Measurements from ENCODE around the gene KANSL1.

The KANSL1 gene

GRCh38 chr17:46178550-46179214 lies 14.5 kb downstream of the KANSL1 start (continued):
- no peak for TF ChIP-seq PATZ1 (CRISPR knock-in tag; IDR thresholded peaks at IDR 0.05; ENCODE audit: borderline replicate concordance)
- no peak for TF ChIP-seq ZNF70 (CRISPR knock-in tag; IDR thresholded peaks at IDR 0.05)
- no peak for TF ChIP-seq ESRRG (CRISPR knock-in tag; IDR thresholded peaks at IDR 0.05)
- TF ChIP-seq PPARA (CRISPR knock-in tag; IDR thresholded peaks at IDR 0.05; ENCODE audit: borderline replicate concordance) = no peak
- no peak for TF ChIP-seq CREB5 (CRISPR knock-in tag; IDR thresholded peaks at IDR 0.05; ENCODE audit: low read depth)
- no peak for TF ChIP-seq CSDC2 (CRISPR knock-in tag; IDR thresholded peaks at IDR 0.05)

- TF ChIP-seq RARB (CRISPR knock-in tag; IDR thresholded peaks at IDR 0.05) = no peak
- TF ChIP-seq CSRNP3 (CRISPR knock-in tag; IDR thresholded peaks at IDR 0.05) = no peak
- no peak for TF ChIP-seq TCF4 (CRISPR knock-in tag; IDR thresholded peaks at IDR 0.05; ENCODE audit: borderline replicate concordance)
- TF ChIP-seq SNAI2 (CRISPR knock-in tag; IDR thresholded peaks at IDR 0.05) = no peak
- TF ChIP-seq BACH2 (CRISPR knock-in tag; IDR thresholded peaks at IDR 0.05; ENCODE audit: borderline replicate concordance) = no peak
- no peak for TF ChIP-seq ZFP30 (CRISPR knock-in tag; IDR thresholded peaks at IDR 0.05)
- ATAC-seq = no peak
Measured at GRCh38 chr17:46176975-46177374, 16.3 kb downstream of the KANSL1 start.

GRCh38 chr17:46175891-46176290 lies 17.3 kb downstream of the KANSL1 start:
- peak; percentile 46 for ATAC-seq
- TF ChIP-seq BACH2 (CRISPR knock-in tag; IDR thresholded peaks at IDR 0.05; ENCODE audit: borderline replicate concordance) = no peak
- TF ChIP-seq GLIS3 (CRISPR knock-in tag; IDR thresholded peaks at IDR 0.05) = no peak
- TF ChIP-seq ZNF8 (CRISPR knock-in tag; IDR thresholded peaks at IDR 0.05) = no peak
- no peak for TF ChIP-seq ZFP3 (CRISPR knock-in tag; IDR thresholded peaks at IDR 0.05)
- TF ChIP-seq TOX (CRISPR knock-in tag; IDR thresholded peaks at IDR 0.05; ENCODE audit: borderline replicate concordance) = no peak
- no peak for TF ChIP-seq ARNTL (CRISPR knock-in tag; IDR thresholded peaks at IDR 0.05; ENCODE audit: borderline replicate concordance, low read depth)
- TF ChIP-seq CSDC2 (CRISPR knock-in tag; IDR thresholded peaks at IDR 0.05) = no peak
- no peak for TF ChIP-seq ZC3H10 (CRISPR knock-in tag; IDR thresholded peaks at IDR 0.05)
- no peak for TF ChIP-seq ZNF70 (CRISPR knock-in tag; IDR thresholded peaks at IDR 0.05)

- no peak for ATAC-seq
- TF ChIP-seq PPARA (CRISPR knock-in tag; IDR thresholded peaks at IDR 0.05; ENCODE audit: borderline replicate concordance) = no peak
- no peak for TF ChIP-seq CREB5 (CRISPR knock-in tag; IDR thresholded peaks at IDR 0.05; ENCODE audit: low read depth)
Measured at GRCh38 chr17:46173153-46173552, 20.1 kb downstream of the KANSL1 start.

- TF ChIP-seq ZFP30 (CRISPR knock-in tag; IDR thresholded peaks at IDR 0.05) (no peak), ISL1 (CRISPR knock-in tag; IDR thresholded peaks at IDR 0.05) (no peak), BACH2 (CRISPR knock-in tag; IDR thresholded peaks at IDR 0.05; ENCODE audit: borderline replicate concordance) (no peak), CREB5 (CRISPR knock-in tag; IDR thresholded peaks at IDR 0.05; ENCODE audit: low read depth) (no peak), OSR1 (CRISPR knock-in tag; IDR thresholded peaks at IDR 0.05) (no peak), ZNF565 (CRISPR knock-in tag; conservative IDR thresholded peaks at IDR 0.05; ENCODE audit: low read depth) (no peak), RARB (CRISPR knock-in tag; IDR thresholded peaks at IDR 0.05) (no peak), TCF4 (CRISPR knock-in tag; IDR thresholded peaks at IDR 0.05; ENCODE audit: borderline replicate concordance) (no peak), PATZ1 (CRISPR knock-in tag; IDR thresholded peaks at IDR 0.05; ENCODE audit: borderline replicate concordance) (no peak), CSRNP3 (CRISPR knock-in tag; IDR thresholded peaks at IDR 0.05) (no peak)
- no peak for ATAC-seq
Measured at GRCh38 chr17:46171939-46172338, 21.3 kb downstream of the KANSL1 start.
